T47D (cell line): Measurements from ENCODE around the gene SEPTIN8.

ENCODE experiments used
- DNase-seq, 2 experiments: peaks; one replicate each; pipeline versions ENCODE4 v3.0.0 to v3.0.0-alpha.2; 2011 to 2012; ENCODE audit warnings: low read depth in 1 of 2, low spot score in 1 of 2
- JUND ChIP-seq: IDR thresholded peaks from 2 replicates; pipeline ENCODE4 v1.6.1; 2012; ENCODE audit warnings: low read depth
- in situ Hi-C: cut with HindIII; loops from 2 replicates; pipeline ENCODE4 v1.10.0; 2016; ENCODE audit warnings: low sequenced_read_pairs, low pct_unique_long_range_greater_than_20kb

The SEPTIN8 gene

DNA sequence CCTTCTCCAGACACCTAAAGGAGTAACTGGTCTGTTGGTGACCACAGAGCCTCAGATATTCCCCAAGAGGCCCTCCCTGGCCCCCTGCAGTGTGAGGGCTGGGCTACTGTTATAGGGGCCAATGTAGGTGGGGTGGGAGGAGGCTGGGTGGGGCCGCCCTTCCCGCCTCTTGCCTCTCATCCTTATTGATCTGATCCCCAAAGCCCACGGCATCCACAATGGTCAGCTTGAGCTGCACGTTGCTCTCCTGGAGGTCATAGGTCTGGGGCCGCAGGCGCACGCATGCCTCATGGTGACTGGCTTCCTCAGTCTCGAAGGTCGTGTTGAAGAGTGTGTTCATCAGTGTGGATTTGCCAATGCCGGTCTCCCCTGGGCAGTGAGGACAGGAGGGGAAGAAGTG, 13.0 kb downstream of the SEPTIN8 start:
- no peak for DNase-seq
- TF ChIP-seq JUND = no peak
- in situ Hi-C loops = no loop called here

DNA sequence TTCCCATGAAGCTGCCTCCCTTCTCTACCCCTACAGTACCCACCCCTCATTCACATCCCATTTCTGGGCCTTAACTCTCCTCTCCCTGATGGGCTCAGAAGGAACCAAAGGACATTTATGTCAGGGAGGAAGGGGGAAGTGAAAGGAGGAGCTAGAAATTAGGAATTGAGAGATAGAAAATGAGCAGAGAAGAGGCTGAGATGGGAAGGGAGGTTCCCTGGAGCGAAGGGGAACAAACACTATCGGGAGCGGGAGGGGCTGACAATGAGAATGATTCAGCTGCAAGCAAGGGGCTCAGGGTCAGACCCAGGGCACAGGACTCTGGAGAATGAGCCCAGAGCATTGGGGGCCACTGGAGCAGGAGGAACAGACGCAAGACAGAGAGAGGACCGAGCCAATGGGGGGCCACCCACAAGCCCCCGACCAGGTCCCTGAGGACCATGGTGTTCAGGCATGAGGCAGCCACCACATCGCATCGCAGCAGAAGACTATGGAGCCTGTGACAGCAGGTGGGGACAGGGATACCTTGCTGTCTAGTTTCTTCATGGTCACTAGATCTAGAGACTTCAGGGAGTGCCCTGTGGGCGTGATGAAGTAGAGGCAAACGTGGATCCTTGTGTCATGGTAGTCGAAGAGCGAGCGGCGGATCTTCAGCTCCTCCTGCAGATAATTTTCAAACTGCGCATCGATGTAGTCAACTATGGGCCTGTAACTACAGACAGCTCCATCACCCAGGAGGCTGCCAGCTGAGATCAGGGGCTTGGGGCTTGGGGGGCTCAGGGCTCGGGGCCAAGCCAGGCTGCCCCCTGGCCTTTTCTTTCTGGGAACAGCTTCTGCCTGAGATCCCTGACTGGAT, 13.6 kb downstream of the SEPTIN8 start:
- in situ Hi-C loops = no loop called here
- DNase-seq = no peak
- TF ChIP-seq JUND = no peak

DNA sequence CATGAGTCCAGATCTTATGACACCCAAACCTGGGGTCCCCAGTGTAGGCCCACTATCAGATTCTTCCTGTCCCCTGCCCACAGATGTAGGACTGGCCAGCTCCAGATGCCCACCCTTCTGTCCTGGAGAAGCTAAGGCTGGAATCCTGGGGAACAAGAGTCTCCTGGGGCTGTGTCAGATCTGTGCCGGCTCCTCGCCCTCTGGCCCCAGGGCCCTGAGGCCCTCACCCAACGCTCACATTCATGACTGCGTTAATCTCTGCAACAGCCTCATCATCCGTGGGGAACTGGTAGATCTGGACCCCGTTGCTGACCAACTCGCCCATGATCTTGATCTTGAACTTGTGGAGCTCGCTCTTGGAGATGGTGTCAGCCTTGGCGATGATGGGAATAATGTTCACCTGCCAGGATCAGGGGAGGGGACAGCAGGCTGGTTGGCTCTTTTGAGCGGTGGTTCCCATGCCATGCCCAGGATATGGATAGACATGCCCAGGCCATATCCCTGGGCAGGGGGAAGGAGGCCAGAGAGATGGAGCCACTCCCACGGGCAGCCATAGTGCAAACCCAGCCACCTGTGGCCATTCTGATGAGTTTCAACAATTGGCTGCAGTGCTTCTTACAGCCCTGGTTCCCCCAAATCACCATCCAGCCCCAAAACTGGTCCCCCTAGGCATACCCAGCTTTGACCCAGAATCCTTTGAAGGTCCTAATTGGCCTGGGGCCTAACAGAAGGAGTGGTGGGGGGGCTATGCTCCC, 14.6 kb downstream of the SEPTIN8 start:
- no peak for DNase-seq
- no peak for TF ChIP-seq JUND
- in situ Hi-C loops = no loop called here

DNA sequence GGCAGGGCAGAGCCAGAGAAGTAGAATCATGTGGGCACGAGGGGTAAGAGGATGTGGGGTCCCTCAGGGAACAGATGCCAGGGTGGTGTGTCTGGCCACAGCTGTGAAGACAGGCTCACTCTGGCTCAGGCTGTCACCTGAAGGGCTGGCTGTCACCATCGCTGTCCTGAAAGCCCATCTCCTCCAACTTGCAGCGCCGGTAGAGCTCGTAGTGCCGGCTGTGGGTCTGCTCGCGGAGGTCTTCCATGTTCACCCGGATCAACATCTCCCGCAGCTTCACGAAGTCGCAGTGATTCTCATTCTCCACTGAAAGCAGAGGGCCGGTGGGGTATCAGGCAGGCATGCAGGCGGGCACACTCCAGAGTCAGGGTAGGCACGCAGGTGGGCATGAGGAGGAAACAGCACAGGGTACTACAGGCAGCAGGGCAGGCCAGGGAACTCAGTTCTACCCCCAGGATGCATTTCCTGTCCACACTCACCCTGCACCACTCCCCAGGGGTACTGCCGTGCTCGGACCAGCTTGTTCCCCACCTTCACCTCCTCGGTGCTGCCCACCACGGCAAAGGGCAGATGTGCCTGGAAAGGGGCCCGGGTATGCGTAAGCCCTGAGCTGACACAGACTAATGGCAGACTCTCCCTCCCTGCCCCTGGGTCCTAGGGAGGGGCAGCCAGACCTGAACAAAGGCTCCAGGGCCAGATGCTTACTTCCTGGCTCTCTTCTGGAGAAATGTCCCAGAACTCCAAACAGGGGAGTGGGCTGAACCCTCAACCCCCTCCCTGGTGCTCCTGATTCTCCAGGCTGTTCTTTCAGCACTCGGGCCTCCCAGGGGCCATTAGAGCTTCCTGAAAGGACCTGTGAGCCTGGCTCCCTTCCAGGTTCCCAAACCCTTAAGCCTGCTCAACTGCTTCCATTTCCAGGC, 15.5 kb downstream of the SEPTIN8 start:
- in situ Hi-C loops = no loop called here
- TF ChIP-seq JUND = no peak
- no peak for DNase-seq

DNA sequence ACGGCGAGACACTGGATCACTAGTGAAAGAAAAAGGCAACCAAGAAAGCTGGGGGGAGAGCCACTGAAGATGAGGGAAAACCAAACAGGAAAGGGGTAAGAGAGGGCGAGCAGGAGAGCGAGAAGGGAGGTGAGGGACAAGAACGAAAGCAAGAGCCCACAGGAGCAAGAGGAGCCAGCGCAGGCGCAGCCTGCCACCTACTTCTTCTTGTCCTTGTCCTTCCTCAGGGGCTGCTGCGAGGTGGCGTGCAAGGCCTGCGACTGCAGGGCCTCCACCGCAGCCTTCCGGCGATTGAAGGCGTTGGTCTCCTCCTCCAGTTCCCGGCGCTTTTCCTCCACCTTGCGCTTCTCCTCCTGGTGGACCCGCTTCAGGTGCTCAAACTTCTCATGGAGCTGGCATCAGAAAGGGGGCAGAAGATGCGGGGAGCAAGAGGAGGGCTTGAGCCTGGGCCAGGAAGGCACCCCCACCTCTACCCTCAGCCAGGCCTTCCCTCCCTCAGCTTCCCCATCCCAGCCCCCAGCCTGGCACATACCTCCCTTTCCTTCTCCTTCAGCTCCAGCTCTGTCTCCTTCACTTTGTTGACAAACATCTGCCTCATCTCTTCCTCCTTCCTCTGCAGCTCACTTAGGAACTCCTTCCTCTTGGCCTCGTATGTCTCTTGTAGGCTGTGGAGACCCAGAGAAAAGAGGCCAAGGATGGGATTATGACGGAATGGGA, 16.3 kb downstream of the SEPTIN8 start:
- DNase-seq = no peak
- TF ChIP-seq JUND = no peak
- in situ Hi-C loops = no loop called here

DNA sequence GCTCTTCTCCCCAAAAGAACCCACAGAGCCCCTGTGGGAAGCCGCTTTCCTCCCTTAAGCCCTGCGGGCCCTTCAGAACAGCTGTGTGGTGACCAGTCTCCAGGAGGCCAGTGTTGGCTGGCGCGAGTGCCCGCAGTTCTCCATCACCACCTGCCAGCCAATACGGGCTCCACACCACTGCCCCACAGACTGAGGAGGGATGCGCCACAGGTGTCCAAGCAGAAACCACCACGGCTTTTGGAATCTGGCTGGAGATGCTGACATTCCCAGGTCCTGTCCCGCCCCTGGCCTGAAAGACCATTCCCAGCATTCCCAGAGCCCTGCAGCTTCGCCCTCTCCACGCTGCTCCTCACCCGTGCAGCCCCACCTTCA, 17.0 kb downstream of the SEPTIN8 start:
- in situ Hi-C loops = no loop called here
- TF ChIP-seq JUND = no peak
- no peak for DNase-seq

DNA sequence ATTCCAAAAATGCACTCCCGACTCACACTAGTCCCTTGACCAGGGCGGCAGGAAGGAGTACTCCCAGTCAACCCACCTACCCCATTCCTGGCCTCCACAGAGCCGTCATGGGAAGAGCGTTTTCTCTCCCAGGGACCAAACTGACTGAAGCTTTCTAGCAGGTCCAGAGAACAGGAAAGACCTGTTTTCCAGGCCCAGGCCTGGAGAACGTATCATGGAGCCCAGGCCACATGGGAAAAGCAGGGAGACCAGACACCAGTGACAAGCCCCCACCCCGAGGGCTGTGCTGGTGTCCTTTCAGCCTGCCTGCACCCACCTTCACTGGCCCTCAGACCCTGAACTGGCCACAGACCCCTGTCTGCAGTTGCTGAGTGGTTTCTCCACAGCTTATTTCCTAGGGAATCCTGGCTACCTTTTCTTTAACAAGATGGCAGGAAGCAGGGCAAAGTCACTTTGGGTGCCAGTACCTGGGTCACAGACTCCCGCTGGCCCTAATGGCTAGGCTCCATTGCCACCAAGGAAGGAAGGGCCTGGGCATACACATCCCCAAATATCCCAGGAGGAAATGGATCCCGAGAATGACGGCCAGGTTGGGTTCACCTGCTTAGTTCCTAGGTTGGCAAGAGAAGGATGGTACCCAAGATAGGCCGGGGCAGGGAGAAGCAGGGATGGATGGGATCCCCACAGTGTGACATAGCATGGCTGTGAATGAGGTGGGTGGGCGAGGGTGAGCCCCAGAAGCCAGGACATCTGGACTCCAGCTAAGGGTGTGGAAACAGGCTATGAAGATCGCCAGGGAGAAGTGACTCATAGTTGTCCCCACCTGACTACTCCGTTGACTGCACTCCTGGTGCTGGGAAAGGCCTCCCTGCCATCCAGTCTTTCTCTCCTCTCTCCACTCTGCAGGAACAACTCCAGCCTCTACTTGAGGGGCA, 17.7 kb downstream of the SEPTIN8 start:
- peak in 1 of 2 experiments; percentile 84 for DNase-seq
- in situ Hi-C loops = no loop called here

DNA sequence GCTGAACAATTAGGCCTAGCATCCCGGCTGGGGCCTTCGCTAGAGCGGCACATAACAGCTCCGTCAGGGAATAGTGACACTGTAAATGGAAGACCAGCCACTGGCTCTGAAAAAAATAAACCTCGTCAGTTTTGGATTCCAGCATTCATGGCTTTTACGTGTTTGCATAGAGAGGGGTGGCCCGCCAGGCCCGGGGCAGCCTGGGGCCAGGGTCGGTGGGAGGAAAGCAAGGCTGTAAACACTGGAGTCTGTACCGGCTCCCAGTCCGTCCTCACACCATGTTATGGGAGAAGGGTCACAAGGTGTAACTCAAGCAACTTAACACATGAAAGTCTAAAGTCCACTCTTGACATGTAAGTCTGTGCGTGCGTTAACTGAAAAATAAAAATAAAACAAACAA, 18.6 kb downstream of the SEPTIN8 start:
- TF ChIP-seq JUND = no peak
- no peak for DNase-seq
- in situ Hi-C loops = no loop called here

More for the DNA sequence above, 17.7 kb downstream of the SEPTIN8 start:
- TF ChIP-seq JUND = no peak

DNA sequence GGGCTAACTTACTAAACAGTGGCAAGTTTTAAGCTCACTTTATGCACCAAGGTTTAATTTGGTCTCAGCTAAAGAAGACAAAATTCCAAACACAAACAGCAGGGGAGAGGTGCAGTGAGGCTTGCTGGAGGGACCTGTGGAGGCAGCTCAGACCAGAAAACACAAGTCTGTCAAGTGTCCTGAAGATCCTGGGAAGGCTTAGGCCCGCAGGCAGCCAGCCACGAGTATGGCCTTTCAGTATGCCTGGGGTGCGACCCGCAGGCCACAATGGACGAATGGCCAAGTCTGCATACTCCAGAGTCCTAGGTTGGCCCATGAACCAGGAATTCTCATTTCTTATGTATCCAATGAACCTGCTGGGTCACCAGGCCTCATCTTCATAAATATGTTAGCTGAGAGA, 20.5 kb downstream of the SEPTIN8 start:
- DNase-seq = no peak
- in situ Hi-C loops = no loop called here
- no peak for TF ChIP-seq JUND

DNA sequence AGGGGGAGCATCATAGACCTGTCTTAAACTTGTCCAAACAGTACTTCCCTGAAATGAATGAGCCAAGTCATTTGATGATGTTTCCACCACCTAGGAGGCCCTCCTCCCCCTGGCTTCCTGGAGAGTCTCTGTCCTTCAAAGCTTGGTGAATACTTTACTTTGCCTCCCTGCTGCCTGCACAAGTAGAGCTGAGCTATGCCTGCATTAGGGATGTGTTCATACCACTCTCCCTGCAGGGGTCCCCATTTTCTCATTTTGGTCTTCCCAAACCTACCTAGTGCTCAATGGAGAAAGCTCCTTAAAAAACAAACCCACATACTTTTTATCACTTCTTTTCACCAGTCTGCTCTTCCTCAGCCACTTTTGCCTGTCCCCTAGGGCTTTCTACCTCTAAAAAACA, 22.1 kb downstream of the SEPTIN8 start:
- in situ Hi-C loops = no loop called here
- TF ChIP-seq JUND = no peak
- peak in 1 of 2 experiments; percentile 71 for DNase-seq

DNA sequence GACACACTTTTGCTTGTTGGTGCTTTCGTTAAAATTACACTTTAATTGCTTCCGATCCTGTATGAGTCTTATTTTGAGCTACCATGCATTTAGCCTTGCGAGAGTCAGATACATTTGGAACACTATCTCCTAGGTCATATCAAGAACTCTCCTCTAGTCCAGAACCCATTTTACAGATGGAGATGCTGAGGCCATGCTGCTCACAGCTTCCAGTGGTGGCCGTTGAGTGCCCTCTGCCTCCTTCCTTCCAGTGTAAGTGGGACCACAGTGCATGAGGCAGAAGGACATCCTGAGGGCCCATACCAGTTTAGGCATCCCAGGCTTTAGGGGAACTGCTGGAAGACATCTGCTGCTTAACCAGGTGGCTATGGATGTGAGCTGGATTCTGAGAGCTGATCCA, 22.9 kb downstream of the SEPTIN8 start:
- in situ Hi-C loops = no loop called here
- DNase-seq = no peak
- TF ChIP-seq JUND = no peak
